NCI-H226 (cell line): ENCODE measurements around the gene OTX1.
"Not testable (repeated sequence)": the region's sequence is repeated elsewhere in the genome, so short reads cannot be mapped to it uniquely, and the experiment has no call there.

Experiments
- DNase-seq: peaks from one replicate; pipeline ENCODE4 v3.0.0-alpha.2; 2015

Gene OTX1

DNA sequence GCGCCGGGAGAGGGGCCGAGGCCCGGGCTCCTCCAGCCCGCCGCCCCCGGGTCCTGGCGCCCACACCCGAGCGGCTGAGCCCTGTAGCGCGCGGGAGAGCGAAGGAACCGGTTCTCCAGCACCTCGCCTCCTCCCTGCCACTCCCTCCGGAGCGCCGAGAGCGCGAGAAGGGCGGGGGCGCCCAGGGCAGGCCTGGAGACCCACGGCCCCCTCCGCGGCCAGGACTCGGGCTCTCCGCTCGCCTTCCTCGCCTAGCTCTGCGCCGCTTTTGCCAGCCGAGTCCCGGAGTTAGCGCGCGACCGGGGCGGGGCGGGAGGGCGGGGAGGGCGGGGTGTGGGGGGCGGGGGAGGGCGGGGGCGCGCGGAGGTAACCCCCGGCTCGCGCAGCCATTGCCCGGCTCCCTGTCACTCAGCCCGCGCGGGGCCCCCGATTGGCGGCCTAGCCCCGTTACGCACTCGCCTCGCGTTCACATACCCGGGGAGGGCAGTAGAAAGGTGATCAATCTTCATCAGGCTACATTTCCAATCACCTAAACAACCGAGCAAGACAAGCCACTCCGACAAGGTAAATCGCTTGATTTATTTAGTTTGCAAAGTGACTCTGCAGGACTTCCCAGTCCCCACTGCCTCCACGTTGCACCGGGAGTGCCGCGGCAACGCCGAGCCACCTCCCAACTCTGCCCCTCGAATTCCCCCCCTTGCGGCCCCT lies at the start of gene OTX1:
Gene OTX1 (plus strand): TSS at position 497 of the 708 bp plus-strand sequence. CDS start 2,161 bp downstream, outside the sequence.
- peak; percentile 84 for DNase-seq

DNA sequence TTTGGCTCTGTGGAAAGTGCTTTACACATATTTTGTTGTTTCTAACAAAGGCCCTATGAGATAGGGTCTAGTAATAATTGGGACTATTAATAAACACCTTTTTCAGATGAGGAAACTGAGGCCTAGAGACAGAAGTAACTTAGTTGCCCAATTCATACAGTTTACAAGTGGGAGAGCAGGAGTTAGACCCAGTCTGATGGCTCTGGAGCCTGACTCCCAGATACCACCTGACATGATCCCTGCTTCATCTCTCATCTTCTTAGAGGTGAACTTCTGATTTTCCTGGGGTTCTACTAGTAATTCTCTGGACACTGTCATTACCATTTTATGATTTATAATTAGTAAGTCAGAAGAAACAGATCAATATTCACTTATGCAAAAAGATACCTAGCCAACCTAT lies 49.1 kb upstream of the OTX1 start:
- DNase-seq = no peak

DNA sequence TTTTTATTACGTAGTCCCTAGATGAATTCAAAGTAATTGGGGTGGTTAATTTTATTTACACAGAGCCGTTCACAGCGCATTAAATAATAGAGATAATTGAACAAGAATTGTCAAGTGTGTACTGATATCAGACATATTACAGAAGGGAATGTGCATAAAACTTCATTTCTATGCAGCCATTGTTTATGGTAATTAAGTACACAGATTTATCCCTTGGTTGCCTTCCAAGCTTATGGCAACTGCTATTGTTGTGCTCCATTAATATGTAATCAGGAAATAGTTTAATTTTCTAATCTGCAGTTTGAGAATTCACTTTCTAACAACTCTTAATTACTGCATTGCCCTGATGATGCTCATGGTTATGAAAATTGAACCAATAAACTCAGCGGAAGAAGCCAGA lies 47.3 kb upstream of the OTX1 start:
- DNase-seq = no peak

DNA sequence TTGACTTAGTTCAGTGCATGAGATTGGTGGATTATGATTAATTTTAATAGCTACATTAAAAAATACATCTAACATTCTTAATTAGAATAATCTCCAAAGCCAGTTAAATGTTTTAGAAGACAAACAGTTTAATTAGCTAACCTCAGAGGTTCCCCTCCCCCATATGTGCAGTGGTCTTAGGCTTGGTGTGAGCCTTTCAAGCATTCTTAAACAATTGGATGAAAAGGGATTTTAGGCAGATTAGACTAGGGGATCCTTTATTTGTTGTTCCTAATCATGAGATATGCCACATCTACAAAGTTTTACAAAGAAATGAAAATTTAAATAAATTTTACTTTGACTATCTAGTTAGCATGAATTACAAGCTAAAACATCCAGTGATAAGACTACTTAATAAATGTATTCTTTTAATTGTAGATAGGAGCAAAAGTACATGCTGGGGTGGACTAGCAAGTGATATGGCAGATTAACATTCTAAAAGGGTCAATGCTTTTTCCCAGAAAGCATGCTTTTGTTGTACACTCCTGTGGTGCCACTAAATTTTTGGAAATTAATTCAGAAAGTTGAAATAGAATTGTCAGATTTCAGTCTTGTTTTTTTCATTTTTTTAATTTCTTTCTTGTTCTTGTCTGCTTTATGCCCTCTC lies 42.7 kb upstream of the OTX1 start:
- DNase-seq = no peak

DNA sequence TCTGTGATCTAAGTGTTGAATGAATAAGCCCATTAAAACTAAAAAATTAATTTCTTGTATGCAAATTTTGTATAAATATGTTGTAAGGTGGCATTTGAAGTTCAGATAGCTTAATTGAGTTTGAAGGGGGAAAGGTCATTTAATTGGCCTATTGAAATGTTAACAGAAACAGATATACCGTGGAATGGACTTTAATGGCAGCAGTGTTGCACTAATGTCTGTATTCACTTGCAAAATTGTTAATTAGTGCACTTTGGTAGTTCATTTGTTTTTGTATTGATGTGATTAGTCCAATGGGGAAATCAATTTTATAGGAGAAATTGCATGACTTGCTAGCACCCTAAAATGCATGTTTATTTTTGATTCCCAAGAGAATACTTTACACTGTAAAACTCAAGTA lies 41.8 kb upstream of the OTX1 start:
- no peak for DNase-seq

DNA sequence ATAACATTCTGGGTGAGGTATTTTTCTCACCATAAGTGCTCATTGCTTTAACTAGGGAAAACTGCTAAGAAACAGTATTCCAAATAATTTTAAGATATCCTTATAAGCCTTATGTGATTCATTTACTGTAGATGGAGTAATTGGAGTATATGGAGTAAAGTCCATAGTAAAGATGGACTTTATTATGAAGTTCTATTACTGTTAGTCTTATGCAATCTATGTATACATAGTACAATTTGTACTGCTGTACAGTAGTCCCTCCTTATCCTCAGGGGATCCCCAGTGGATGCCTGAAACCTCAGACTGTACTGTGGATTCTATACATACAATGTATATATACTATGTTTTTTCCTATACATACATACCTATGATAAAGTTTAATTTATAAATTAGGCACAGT lies 41.1 kb upstream of the OTX1 start:
- no peak for DNase-seq

DNA sequence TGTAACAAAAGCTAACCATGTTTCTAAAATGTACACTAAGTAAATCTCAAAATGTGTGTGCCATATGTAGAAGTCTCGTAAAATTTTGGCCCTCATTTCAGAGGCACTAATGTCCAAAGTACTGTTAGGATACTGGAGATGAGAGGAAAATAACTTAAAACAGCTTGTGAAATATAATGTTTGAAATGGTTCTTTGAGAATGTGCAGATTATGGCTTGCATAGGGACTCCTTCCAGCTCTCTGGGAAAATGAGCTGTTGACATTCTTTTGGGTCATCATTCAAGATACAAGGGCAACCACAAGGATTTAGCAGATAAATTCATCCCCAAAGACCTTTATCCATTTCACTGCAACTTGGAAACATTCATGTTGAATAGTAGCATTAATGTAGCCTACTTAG lies 38.1 kb upstream of the OTX1 start:
- no peak for DNase-seq

DNA sequence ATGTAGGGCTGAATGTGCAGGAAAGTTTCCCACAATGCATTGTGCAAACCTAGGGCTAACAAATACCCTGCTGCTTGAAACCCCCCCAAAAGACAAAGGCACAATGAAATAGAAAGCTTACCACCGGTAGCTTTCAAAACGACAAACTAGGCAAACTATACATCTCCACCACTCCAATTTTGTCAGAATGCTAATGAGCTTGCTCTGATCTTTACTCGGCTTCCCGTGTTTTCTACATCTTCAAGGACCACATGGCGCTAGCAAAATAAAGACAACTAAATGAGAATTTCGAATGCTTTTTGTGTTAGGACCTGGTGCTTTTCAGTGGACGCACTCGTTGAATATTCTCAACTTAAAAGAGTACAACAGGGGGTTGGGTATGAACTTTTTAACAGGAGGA lies 37.2 kb upstream of the OTX1 start:
- no peak for DNase-seq

DNA sequence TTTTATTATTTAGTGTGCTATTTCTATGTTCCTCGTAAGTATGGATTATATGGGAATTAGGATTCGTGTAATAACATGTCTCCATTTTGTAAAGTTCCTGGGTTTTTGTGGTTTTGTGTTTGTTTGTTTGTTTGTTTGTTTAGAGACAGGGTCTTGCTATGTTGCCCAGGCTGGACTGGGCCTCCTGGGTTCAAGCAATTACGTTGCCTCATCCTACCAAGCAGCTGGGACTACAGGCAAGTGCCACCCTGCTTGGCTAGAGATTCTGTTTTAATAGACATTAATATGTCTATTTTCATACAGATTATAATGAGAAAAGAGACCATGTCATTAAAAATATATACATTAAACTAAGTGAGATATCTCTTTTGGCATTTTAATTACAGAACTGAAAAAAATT lies 35.2 kb upstream of the OTX1 start:
- no peak for DNase-seq

DNA sequence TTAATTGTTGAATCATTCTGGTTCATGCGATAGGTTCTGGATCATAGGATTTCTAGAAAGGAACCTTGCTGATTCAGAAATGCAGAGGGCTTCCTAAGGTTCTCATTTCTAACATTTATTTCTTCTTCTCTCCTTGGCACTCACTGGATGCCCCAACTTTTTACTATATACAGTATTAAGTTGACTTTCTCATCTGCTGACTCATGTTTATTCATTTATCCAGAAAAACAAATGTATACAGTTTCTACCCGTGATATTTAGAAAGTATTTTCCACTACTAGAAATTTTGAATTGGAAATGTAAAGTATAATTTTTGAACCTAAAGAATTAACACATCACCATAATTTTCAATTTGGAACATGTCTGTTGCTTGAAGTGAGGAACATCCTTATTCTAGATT lies 32.2 kb upstream of the OTX1 start:
- no peak for DNase-seq

DNA sequence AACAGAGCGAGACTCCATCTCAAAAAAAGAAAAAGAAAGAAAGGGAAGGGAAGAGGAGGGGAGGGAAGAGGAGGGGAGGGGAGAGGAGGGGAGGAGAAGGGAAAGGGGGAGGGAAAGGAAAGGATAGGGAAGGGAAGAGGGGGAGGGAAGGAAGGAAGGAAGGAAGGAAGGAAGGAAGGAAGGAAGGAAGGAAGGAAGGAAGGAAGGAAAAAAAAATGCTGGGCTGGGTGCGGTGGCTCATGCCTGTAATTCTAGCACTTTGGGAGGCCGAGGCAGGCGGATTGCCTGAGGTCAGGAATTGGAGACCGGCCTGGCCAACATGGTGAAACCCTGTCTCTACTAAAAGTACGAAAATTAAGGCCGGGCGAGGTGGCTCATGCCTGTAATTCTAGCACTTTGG lies 30.9 kb upstream of the OTX1 start:
- DNase-seq = not testable (repeated sequence)

DNA sequence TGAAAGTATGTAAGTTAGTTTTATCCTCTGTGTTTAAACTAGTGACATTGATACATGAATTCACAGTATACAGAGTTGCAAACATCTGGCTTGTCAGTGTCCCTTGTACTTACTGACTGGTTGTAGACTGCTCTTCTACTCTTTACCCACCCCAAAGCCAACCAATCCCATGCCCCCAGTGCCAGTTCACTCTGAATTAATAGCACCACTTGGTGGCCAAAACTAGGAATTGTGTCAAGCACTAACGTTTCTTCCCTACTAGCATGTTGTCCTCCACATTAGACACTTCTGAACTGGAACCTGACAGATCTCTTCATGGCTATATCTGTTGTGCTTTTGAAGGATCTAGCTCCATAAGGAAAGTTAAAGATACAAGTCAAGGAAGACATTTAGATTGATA lies 27.2 kb upstream of the OTX1 start:
- DNase-seq = peak; percentile 37

DNA sequence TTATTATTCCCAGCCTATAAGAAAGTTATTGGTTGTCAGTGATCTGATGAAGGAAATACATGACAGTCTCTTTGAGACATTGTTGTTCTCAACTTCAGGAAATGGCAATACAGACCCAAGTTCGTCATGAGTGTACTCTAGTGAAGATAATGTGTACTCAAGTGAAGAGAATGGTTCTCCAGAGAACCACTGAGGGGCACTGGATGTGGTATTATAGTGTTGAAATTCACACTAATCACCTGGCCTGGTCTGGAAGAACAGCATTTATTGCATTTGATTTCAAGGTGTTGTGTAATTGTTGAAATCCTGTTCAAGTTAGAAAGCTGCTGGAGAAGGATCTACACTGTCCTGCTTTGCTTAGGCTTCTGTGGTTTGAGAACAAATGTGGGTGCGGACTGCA lies 23.4 kb upstream of the OTX1 start:
- no peak for DNase-seq

DNA sequence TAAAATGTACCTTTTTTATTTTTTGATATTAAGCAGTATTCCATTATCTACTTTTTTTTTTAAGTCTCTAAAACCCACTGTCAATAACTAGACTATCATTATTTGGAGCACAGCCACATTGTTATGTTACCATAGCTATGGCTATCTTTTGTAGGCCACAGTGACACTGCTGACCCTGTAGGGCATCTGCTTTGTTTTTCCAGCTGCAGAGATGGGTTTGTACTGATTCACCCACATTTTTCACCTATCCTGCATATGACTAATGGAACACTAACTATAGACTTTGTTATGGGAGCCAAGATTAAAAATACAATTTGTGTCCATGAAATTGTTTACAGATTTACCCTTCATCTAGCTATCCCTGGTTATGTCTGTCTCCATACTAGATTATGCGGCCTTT lies 21.6 kb upstream of the OTX1 start:
- peak; percentile 33 for DNase-seq

DNA sequence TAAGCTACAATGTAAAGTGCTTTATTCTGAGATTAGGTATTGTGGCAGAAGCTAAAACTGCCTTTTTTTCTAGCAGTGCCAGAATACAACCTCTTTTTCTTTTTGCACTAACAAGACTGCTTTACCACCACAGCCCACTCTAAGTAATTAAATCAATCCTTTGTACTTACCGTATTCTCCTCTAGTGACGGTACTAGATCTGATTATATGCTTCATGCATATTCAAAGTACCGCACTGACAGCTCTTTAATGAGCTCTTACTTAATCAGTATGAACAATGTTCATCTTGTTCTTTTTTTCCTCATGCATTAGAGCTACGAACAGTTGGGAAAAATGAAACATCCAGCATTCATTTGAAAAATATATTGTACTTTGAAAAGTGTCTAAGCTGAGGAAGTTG lies 16.1 kb upstream of the OTX1 start:
- DNase-seq = no peak

DNA sequence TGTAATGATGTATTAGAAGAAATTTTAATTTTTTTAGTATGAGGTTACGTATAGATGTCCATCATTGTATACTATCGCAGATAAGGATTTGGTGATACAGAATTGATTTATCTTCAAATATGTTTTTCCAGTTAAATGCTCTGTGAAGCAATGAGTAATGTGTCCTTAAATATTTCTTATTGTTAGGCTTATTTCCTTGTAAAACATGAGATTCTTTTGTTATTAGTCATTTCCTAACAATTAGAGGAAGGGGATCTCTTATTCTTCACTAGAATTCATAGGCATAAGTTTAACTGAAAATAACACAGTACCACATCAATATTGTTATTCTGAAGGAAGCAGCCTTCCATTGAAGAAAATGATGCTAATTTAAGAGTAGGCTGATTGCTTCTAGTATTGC lies 15.5 kb upstream of the OTX1 start:
- no peak for DNase-seq

DNA sequence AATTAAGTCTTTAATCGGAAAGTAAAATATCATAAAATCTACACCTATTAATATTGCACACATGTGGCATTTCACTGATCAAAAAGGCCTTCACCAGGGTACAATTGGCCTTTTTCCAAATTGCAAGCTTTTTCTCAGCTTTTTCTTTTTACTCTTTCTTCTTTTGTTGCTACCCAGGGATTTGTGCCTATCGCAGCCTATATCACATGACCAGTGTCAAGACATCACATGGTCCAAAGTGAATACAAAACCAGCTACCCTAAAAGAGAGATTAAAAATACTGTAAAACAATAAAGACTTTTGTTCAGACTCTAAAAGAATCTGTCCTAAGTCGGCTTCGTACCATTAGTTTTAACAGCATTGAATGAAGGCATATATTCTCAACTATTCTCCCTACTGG lies 15.0 kb upstream of the OTX1 start:
- no peak for DNase-seq

DNA sequence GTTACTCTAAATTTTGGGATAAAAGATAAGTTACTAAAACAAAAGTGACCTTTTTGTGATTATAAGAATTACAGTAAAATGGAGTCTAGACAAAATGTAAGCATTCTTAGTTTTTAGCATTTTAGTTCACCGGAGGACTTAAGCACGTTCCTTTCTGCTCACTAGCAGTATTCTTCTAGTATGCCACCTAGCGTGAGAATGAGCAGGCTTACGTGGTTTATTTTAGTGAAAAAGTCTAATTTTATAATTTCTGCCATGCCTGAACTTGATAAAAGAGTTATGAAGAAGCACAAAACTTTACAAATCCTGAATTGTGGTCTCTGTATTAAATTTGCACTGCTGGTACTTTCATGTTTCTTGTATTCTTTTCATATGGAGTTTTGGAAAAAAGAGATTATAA lies 12.6 kb upstream of the OTX1 start:
- no peak for DNase-seq

DNA sequence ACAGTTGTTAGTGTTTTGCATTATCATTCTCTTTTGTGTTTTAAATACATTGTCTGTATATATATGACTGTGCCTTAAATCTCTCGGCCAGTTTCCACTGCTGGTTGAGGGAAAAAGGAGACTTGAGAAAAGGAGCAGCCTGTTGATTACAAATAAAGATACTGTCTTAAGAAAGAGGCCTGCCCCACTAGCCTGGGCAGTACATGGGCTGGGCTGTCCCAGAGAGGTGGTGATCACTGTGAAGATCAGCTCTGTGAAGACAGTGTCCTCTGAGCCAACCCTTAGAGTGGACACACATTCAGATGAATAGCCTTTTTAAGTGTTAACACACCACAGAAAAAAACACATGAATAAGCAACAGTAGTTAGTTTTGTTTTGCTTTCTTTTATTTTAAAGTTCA lies 10.0 kb upstream of the OTX1 start:
- no peak for DNase-seq

DNA sequence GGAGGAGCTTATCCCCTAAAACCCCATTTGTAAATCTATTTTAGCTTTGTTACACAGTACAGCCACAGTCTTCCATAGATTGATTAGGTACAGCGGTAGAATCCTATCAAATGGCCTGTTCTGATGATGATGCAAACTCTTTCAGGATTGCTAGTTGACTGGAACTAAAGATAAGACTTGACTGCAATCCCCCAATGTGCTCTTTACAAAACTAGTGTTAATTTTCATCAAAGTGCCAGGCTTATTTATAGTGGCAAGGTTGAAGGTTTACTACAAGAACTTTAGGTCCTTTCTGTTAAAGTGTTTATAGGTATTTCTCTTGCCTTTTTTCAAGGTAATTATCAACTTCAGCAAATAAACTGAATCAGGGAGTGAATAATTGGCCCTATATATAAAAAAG lies 9.0 kb upstream of the OTX1 start:
- DNase-seq = no peak

DNA sequence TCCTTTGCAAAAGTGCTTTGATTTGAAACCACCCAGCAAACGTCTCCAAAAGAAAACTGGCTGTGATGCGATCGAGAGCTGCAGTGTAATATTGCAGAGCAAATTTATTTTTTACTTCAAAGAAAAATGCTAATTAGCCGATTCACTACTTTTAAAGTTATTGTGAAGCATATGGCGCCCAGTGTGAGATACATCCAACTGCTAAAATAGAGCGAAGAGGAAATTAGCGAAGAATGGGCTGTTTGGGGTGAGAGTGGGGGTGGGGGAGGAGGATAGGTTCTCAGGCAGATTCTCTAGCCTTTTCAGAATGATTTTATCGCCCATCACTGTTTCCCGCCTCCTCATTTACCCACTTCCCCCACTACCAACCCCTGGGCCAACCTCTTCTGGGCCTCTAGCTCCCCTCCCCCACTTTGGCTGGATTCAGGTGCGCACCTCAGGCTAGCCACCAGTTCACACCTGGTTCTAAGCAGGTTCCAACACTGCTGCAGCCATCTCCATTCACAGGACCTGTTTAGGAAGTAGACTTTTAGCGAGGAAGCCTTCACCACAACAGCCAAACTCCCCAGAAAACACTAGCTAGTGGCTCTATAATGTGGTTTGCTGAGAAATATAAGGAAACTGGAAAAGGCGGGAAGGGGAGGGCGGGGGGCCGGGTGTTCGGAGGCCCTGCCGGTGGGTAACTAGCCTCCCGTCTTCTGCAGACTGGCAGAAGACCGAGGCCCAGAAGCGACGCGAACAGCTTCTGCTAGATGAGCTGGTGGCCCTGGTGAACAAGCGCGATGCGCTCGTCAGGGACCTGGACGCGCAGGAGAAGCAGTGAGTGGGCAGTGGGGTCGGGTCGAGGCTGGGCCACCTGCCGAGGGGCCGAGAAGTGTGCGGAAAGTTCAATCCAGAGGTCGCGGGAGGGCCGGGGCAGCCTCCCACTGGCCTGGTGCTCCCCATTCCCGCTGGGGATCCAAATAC lies 6.0 kb upstream of the OTX1 start:
- DNase-seq = no peak

DNA sequence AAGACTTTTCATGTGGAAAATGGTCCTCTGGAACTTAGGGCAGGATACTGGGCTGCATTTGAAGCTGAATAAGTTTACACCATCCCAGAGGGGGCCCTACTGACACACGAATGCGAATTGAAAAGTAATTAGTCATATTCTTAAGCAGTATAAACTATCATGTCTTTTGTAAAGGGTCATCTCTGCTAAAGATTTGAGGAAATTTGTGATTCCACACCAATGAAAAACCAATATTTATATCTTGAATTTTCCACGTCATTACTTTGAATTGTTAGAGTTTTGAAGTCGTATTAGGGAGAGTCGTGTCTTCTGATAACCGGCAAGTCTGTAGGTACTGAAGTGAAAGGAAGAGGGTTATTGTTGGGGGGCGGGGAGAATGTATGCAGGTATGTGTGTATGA lies 4.1 kb upstream of the OTX1 start:
- no peak for DNase-seq

DNA sequence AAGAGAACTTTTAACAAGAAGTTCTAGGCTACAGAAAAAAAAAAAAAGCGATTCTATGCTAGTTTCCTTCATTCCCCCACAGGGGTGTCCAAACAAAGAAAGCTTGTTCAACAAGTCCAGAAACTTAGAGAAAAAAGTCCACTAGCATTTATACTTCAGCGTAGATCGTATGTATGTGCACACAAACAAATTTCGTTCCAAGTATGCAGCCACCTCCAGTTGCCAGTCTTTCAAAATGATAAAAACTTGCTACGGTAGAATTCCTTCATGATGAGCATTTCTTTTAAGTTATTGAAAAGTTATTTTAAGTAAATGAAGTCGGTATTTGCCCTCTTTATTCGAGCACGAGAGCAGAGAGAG lies 3.7 kb upstream of the OTX1 start:
- DNase-seq = no peak
